Measurements from ENCODE around the gene TMEM242. TPM values are rescaled to one million over a fixed set of nuclear protein-coding genes. Genes with fewer than 3 reads are reported as not detected.

Gene TMEM242
- total RNA-seq, 4 donors from 2014 or later = 0.20 to 8.4 (median 5.8) TPM

GRCh38 chr6:157267109-157267611 lies 56.2 kb downstream of the TMEM242 start:
- no peaks in the 10 kb centered on the region for H3K36me3 ChIP-seq
- in situ Hi-C loops (cut with MboI; ENCODE audit: low pct_ligation_motif_present in 1 of 4, low pct_unique_long_range_greater_than_20kb in 1 of 4, low sequenced_read_pairs in 3 of 4) (no loop called here), intact Hi-C loops (cut with DNase I; ENCODE audit: low total_unique reads) (no loop called here)
- no peaks in the 10 kb centered on the region for H3K9me3 ChIP-seq
- H3K4me1 ChIP-seq = peaks cover 7 to 12% (median 11%) of the 10 kb centered on the region in 4 donors
- TF ChIP-seq CTCF (IDR thresholded peaks at IDR 0.05) (no peak), EP300 (IDR thresholded peaks at IDR 0.05; ENCODE audit: low read depth) (no peak), POLR2AphosphoS5 (IDR thresholded peaks at IDR 0.05) (no peak), POLR2A (IDR thresholded peaks at IDR 0.05) (no peak)
- H3K27ac ChIP-seq = no peak overlapping the region
- DNase-seq = no peak
- no peak overlapping the region for H3K4me3 ChIP-seq
- no peaks in the 10 kb centered on the region for H3K27me3 ChIP-seq
- WGBS, 2 donors (ENCODE audit: low coverage in 1 of 2) = 86% methylated on average over 18 of the region's 18 CpGs; no CpG with 5 or more reads in 1 of the 2 donors

- 86 to 88% methylated on average over 4 to 20 of the region's 20 CpGs for WGBS, 2 donors (ENCODE audit: low coverage in 1 of 2)
- Histone ChIP-seq H3K27me3 (no peaks in the 10 kb centered on the region), H3K4me1 (peaks cover 7 to 12% (median 11%) of the 10 kb centered on the region in 4 donors), H3K4me3 (no peak overlapping the region), H3K9me3 (no peaks in the 10 kb centered on the region), H3K27ac (no peak overlapping the region), H3K36me3 (no peaks in the 10 kb centered on the region)
- DNase-seq = no peak
- no peak for TF ChIP-seq CTCF (IDR thresholded peaks at IDR 0.05)
- TF ChIP-seq EP300 (IDR thresholded peaks at IDR 0.05; ENCODE audit: low read depth) = no peak
- no peak for TF ChIP-seq POLR2A (IDR thresholded peaks at IDR 0.05)
- TF ChIP-seq POLR2AphosphoS5 (IDR thresholded peaks at IDR 0.05) = no peak
- in situ Hi-C loops (cut with MboI; ENCODE audit: low pct_ligation_motif_present in 1 of 4, low pct_unique_long_range_greater_than_20kb in 1 of 4, low sequenced_read_pairs in 3 of 4) (no loop called here), intact Hi-C loops (cut with DNase I; ENCODE audit: low total_unique reads) (no loop called here)
Observed at GRCh38 chr6:157266274-157267101, 56.8 kb downstream of the TMEM242 start.

- TF ChIP-seq CTCF (IDR thresholded peaks at IDR 0.05) (no peak), POLR2A (IDR thresholded peaks at IDR 0.05) (no peak), POLR2AphosphoS5 (IDR thresholded peaks at IDR 0.05) (no peak), EP300 (IDR thresholded peaks at IDR 0.05; ENCODE audit: low read depth) (no peak)
- H3K27ac ChIP-seq = no peak overlapping the region
- WGBS, 2 donors (ENCODE audit: low coverage in 1 of 2) = 88% methylated on average over 6 of the region's 6 CpGs; no CpG with 5 or more reads in 1 of the 2 donors
- H3K9me3 ChIP-seq = no peaks in the 10 kb centered on the region
- H3K4me3 ChIP-seq = no peak overlapping the region
- intact Hi-C loops (cut with DNase I; ENCODE audit: low total_unique reads) (no loop called here), in situ Hi-C loops (cut with MboI; ENCODE audit: low pct_ligation_motif_present in 1 of 4, low pct_unique_long_range_greater_than_20kb in 1 of 4, low sequenced_read_pairs in 3 of 4) (no loop called here)
- no peaks in the 10 kb centered on the region for H3K36me3 ChIP-seq
- H3K4me1 ChIP-seq = peaks cover 7 to 12% (median 11%) of the 10 kb centered on the region in 4 donors
- no peaks in the 10 kb centered on the region for H3K27me3 ChIP-seq
- DNase-seq = no peak
Observed at GRCh38 chr6:157265635-157266034, 57.7 kb downstream of the TMEM242 start.

- in situ Hi-C loops (cut with MboI; ENCODE audit: low pct_ligation_motif_present in 1 of 4, low pct_unique_long_range_greater_than_20kb in 1 of 4, low sequenced_read_pairs in 3 of 4) (no loop called here), intact Hi-C loops (cut with DNase I; ENCODE audit: low total_unique reads) (no loop called here)
- Histone ChIP-seq H3K27me3 (no peaks in the 10 kb centered on the region), H3K9me3 (no peaks in the 10 kb centered on the region), H3K27ac (no peak overlapping the region), H3K4me3 (no peak overlapping the region), H3K36me3 (no peaks in the 10 kb centered on the region), H3K4me1 (peaks cover 7 to 12% (median 11%) of the 10 kb centered on the region in 4 donors)
- no peak for DNase-seq
- WGBS, 2 donors (ENCODE audit: low coverage in 1 of 2) = 61 to 85% methylated on average over 4 to 11 of the region's 11 CpGs
- TF ChIP-seq POLR2AphosphoS5 (IDR thresholded peaks at IDR 0.05) = no peak
- no peak for TF ChIP-seq POLR2A (IDR thresholded peaks at IDR 0.05)
- TF ChIP-seq CTCF (IDR thresholded peaks at IDR 0.05) = no peak
- no peak for TF ChIP-seq EP300 (IDR thresholded peaks at IDR 0.05; ENCODE audit: low read depth)
Observed at GRCh38 chr6:157265186-157265585, 58.1 kb downstream of the TMEM242 start.
